NCI-H1105 treated with DMSO at 0.1 percent for 48 hours (cell line): Measurements from ENCODE around the gene SHC3.

Source experiments
- DNase-seq: peaks from one replicate; lab custom pipeline; 2025; lab: John Stamatoyannopoulos, UW

The SHC3 gene

GRCh38 chr9:89053301-89053700 is 125.3 kb downstream of the SHC3 start:
- DNase-seq: no peak

- no peak for DNase-seq
Observed at GRCh38 chr9:89052470-89053097, 126.0 kb downstream of the SHC3 start.

- no peak for DNase-seq
Observed at GRCh38 chr9:89051421-89052025, 127.1 kb downstream of the SHC3 start.

GRCh38 chr9:89049646-89050045 is 129.0 kb downstream of the SHC3 start:
- DNase-seq: no peak

- no peak for DNase-seq
Observed at GRCh38 chr9:89048616-89049015, 130.0 kb downstream of the SHC3 start.

- no peak for DNase-seq
Observed at GRCh38 chr9:89047667-89048066, 131.0 kb downstream of the SHC3 start.

GRCh38 chr9:89046832-89047231 is 131.8 kb downstream of the SHC3 start:
- no peak for DNase-seq

GRCh38 chr9:89044881-89045280 is 133.7 kb downstream of the SHC3 start:
- DNase-seq: no peak

- no peak for DNase-seq
Observed at GRCh38 chr9:89044104-89044503, 134.5 kb downstream of the SHC3 start.

- DNase-seq: peak; percentile 36
Observed at GRCh38 chr9:89042984-89043383, 135.6 kb downstream of the SHC3 start.

- DNase-seq: no peak
Observed at GRCh38 chr9:89039664-89040063, 139.0 kb downstream of the SHC3 start.

GRCh38 chr9:89039104-89039465 is 139.5 kb downstream of the SHC3 start:
- no peak for DNase-seq

- no peak for DNase-seq
Observed at GRCh38 chr9:89038382-89039103, 140.1 kb downstream of the SHC3 start.

- DNase-seq: no peak
Observed at GRCh38 chr9:89037891-89038290, 140.7 kb downstream of the SHC3 start.

GRCh38 chr9:89037346-89037745 is 141.3 kb downstream of the SHC3 start:
- DNase-seq: no peak

GRCh38 chr9:89036891-89037290 is 141.7 kb downstream of the SHC3 start:
- no peak for DNase-seq

GRCh38 chr9:89036383-89036782 is 142.2 kb downstream of the SHC3 start:
- DNase-seq: no peak

- no peak for DNase-seq
Observed at GRCh38 chr9:89032661-89033060, 146.0 kb downstream of the SHC3 start.

GRCh38 chr9:89032173-89032572 is 146.4 kb downstream of the SHC3 start:
- no peak for DNase-seq

GRCh38 chr9:89029788-89030187 is 148.8 kb downstream of the SHC3 start:
- no peak for DNase-seq

- DNase-seq: no peak
Observed at GRCh38 chr9:89026876-89027275, 151.7 kb downstream of the SHC3 start.

- no peak for DNase-seq
Observed at GRCh38 chr9:89025553-89025952, 153.1 kb downstream of the SHC3 start.

- no peak for DNase-seq
Observed at GRCh38 chr9:89024727-89025126, 153.9 kb downstream of the SHC3 start.

- no peak for DNase-seq
Observed at GRCh38 chr9:89023740-89024139, 154.9 kb downstream of the SHC3 start.
